ENCODE results near the gene ASTN2.
"Not testable (repeated sequence)": the region's sequence is repeated elsewhere in the genome, so short reads cannot be mapped to it uniquely, and the experiment has no call there.

The ASTN2 gene

GRCh38 chr9:116944714-116945534, 469.9 kb downstream of the ASTN2 start:
- no peak for DNase-seq

- DNase-seq = peak; percentile 6 to 58 (median 32)
Observed at GRCh38 chr9:116943970-116944369, 470.9 kb downstream of the ASTN2 start.

GRCh38 chr9:116942593-116943061, 472.2 kb downstream of the ASTN2 start:
- no peak for DNase-seq

GRCh38 chr9:116941266-116941665, 473.6 kb downstream of the ASTN2 start:
- DNase-seq = no peak

GRCh38 chr9:116940614-116941215, 474.1 kb downstream of the ASTN2 start:
- DNase-seq = no peak

- DNase-seq = no peak
Observed at GRCh38 chr9:116939614-116940013, 475.2 kb downstream of the ASTN2 start.

GRCh38 chr9:116939161-116939560, 475.7 kb downstream of the ASTN2 start:
- no peak for DNase-seq

GRCh38 chr9:116937361-116937760, 477.5 kb downstream of the ASTN2 start:
- DNase-seq = no peak

GRCh38 chr9:116935149-116935897, 479.5 kb downstream of the ASTN2 start:
- DNase-seq = peak; percentile 32 to 75 (median 62)

- no peak for DNase-seq
Observed at GRCh38 chr9:116934131-116934530, 480.7 kb downstream of the ASTN2 start.

GRCh38 chr9:116933251-116933650, 481.6 kb downstream of the ASTN2 start:
- DNase-seq = no peak

- no peak for DNase-seq
Observed at GRCh38 chr9:116929621-116930020, 485.2 kb downstream of the ASTN2 start.

GRCh38 chr9:116928884-116929283, 486.0 kb downstream of the ASTN2 start:
- DNase-seq = no peak

GRCh38 chr9:116928289-116928688, 486.6 kb downstream of the ASTN2 start:
- peak; percentile 9 to 49 (median 38) for DNase-seq

- DNase-seq = no peak
Observed at GRCh38 chr9:116927726-116928125, 487.1 kb downstream of the ASTN2 start.

GRCh38 chr9:116925121-116925520, 489.7 kb downstream of the ASTN2 start:
- DNase-seq = no peak

- no peak for DNase-seq
Observed at GRCh38 chr9:116924462-116925110, 490.3 kb downstream of the ASTN2 start.

GRCh38 chr9:116917895-116918508, 496.9 kb downstream of the ASTN2 start:
- DNase-seq = not testable (repeated sequence)

- DNase-seq = no peak
Observed at GRCh38 chr9:116913536-116913935, 501.3 kb downstream of the ASTN2 start.

GRCh38 chr9:116910201-116910600, 504.7 kb downstream of the ASTN2 start:
- no peak for DNase-seq

- no peak for DNase-seq
Observed at GRCh38 chr9:116907989-116908388, 506.9 kb downstream of the ASTN2 start.

GRCh38 chr9:116905171-116905588, 509.7 kb downstream of the ASTN2 start:
- no peak for DNase-seq

Data from suppressor macrophage (primary cell).